ENCODE data around the gene NAT9.

Gene NAT9

GRCh38 chr17:74768763-74769114 is 7.4 kb downstream of the NAT9 start:
- H3K27ac ChIP-seq (ENCODE audit: extremely low read depth, low read depth, low read length), result no peak overlapping the region
- no peaks in the 10 kb centered on the region for H3K4me1 ChIP-seq (ENCODE audit: control insufficient read depth, insufficient read depth, low read length)
- TF ChIP-seq ZNF629 (tag by site-specific recombination; IDR thresholded peaks at IDR 0.05) (no peak), ZNF510 (tag by site-specific recombination; IDR thresholded peaks at IDR 0.05; ENCODE audit: insufficient replicate concordance) (no peak), ZNF292 (tag by site-specific recombination; IDR thresholded peaks at IDR 0.05; ENCODE audit: borderline replicate concordance, low read depth) (no peak), ZNF19 (tag by site-specific recombination; IDR thresholded peaks at IDR 0.05; ENCODE audit: low read depth) (no peak), ZNF518A (tag by site-specific recombination; conservative IDR thresholded peaks at IDR 0.05; ENCODE audit: low read depth) (no peak), ZNF654 (tag by site-specific recombination; IDR thresholded peaks at IDR 0.05; ENCODE audit: low read depth) (no peak), ZNF521 (tag by site-specific recombination; IDR thresholded peaks at IDR 0.05) (no peak), ZEB2 (tag by site-specific recombination; IDR thresholded peaks at IDR 0.05) (no peak)
- TF ChIP-seq, protein P1, sequence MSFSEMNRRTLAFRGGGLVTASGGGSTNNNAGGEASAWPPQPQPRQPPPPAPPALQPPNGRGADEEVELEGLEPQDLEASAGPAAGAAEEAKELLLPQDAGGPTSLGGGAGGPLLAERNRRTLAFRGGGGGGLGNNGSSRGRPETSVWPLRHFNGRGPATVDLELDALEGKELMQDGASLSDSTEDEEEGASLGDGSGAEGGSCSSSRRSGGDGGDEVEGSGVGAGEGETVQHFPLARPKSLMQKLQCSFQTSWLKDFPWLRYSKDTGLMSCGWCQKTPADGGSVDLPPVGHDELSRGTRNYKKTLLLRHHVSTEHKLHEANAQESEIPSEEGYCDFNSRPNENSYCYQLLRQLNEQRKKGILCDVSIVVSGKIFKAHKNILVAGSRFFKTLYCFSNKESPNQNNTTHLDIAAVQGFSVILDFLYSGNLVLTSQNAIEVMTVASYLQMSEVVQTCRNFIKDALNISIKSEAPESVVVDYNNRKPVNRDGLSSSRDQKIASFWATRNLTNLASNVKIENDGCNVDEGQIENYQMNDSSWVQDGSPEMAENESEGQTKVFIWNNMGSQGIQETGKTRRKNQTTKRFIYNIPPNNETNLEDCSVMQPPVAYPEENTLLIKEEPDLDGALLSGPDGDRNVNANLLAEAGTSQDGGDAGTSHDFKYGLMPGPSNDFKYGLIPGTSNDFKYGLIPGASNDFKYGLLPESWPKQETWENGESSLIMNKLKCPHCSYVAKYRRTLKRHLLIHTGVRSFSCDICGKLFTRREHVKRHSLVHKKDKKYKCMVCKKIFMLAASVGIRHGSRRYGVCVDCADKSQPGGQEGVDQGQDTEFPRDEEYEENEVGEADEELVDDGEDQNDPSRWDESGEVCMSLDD (tag by site-specific recombination; IDR thresholded peaks at IDR 0.05), result no peak
- TF ChIP-seq, protein P2, sequence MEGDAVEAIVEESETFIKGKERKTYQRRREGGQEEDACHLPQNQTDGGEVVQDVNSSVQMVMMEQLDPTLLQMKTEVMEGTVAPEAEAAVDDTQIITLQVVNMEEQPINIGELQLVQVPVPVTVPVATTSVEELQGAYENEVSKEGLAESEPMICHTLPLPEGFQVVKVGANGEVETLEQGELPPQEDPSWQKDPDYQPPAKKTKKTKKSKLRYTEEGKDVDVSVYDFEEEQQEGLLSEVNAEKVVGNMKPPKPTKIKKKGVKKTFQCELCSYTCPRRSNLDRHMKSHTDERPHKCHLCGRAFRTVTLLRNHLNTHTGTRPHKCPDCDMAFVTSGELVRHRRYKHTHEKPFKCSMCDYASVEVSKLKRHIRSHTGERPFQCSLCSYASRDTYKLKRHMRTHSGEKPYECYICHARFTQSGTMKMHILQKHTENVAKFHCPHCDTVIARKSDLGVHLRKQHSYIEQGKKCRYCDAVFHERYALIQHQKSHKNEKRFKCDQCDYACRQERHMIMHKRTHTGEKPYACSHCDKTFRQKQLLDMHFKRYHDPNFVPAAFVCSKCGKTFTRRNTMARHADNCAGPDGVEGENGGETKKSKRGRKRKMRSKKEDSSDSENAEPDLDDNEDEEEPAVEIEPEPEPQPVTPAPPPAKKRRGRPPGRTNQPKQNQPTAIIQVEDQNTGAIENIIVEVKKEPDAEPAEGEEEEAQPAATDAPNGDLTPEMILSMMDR (tag by site-specific recombination; IDR thresholded peaks at IDR 0.05), result no peak
- no peaks in the 10 kb centered on the region for H3K9me3 ChIP-seq (ENCODE audit: control insufficient read depth, insufficient read depth, low read depth, low read length)
- no peak overlapping the region for H3K4me3 ChIP-seq (ENCODE audit: low read depth, low read length)
- ChIA-PET POLR2A (interaction anchor here (1.3 kb wide), 1 partner anchor 9 kb away, joined by 5 read pairs; no protein-coding TSS in a partner anchor), CTCF (interaction anchor here (0.7 to 2.9 kb wide), 3 partner anchors 22 to 64 kb away, joined by 4 to 15 read pairs (median 10); no protein-coding TSS in a partner anchor)
- H3K36me3 ChIP-seq (ENCODE audit: control insufficient read depth in 2 of 2, insufficient read depth in 1 of 2, low read length in 2 of 2), result peaks cover 3 to 69% of the 10 kb centered on the region in 2 experiments; a peak in 2 of 3 replicates

DNA sequence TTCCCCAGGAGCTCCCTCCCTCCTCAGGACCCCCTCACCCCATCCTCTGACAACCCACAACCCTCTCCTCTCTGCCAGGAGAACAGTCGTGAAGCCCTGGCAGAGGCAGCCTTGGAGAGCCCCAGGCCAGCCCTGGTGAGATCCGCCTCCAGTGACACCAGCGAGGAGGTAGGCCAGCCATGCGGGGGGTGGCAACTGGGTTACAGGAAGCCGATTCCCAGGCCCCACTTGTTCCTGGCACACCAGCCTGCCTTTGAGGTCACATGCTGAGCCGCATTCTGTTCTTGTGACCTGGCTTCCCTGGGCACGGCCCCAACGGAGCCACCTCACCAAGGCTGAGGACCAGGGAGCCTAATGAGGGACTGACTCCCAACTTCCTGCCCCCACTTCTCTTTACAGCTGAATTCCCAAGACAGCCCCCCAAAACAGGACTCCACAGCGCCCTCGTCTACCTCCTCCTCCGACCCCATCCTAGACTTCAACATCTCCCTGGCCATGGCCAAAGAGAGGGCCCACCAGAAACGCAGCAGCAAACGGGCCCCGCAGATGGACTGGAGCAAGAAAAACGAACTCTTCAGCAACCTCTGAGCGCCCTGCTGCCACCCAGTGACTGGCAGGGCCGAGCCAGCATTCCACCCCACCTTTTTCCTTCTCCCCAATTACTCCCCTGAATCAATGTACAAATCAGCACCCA is 7.9 kb downstream of the NAT9 start:
- ChIA-PET POLR2A (interaction anchor here (1.9 kb wide), 1 partner anchor 8 kb away, joined by 12 read pairs; the partner anchor contains the start of gene NAT9), CTCF (interaction anchor here (0.7 to 2.6 kb wide), 2 partner anchors 24 to 65 kb away, joined by 4 to 12 read pairs; no protein-coding TSS in a partner anchor)
- H3K27ac ChIP-seq (ENCODE audit: extremely low read depth, low read depth, low read length), result no peak overlapping the region
- no peak overlapping the region for H3K4me3 ChIP-seq (ENCODE audit: low read depth, low read length)
- H3K4me1 ChIP-seq (ENCODE audit: control insufficient read depth, insufficient read depth, low read length), result no peaks in the 10 kb centered on the region
- peaks cover 3 to 64% of the 10 kb centered on the region in 2 experiments; a peak in 2 of 3 replicates for H3K36me3 ChIP-seq (ENCODE audit: control insufficient read depth in 2 of 2, insufficient read depth in 1 of 2, low read length in 2 of 2)
- TF ChIP-seq ZBTB48 (tag by site-specific recombination; IDR thresholded peaks at IDR 0.05), result peak; percentile 23; the same call in 1 of the 2 replicates
- TF ChIP-seq, protein P3, sequence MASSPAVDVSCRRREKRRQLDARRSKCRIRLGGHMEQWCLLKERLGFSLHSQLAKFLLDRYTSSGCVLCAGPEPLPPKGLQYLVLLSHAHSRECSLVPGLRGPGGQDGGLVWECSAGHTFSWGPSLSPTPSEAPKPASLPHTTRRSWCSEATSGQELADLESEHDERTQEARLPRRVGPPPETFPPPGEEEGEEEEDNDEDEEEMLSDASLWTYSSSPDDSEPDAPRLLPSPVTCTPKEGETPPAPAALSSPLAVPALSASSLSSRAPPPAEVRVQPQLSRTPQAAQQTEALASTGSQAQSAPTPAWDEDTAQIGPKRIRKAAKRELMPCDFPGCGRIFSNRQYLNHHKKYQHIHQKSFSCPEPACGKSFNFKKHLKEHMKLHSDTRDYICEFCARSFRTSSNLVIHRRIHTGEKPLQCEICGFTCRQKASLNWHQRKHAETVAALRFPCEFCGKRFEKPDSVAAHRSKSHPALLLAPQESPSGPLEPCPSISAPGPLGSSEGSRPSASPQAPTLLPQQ (tag by site-specific recombination; IDR thresholded peaks at IDR 0.05), result peak; percentile 53
- TF ChIP-seq ZNF274 (IDR thresholded peaks at IDR 0.05; ENCODE audit: low read length), result no peak
- no peak for TF ChIP-seq ZNF274 (tag by site-specific recombination; IDR thresholded peaks at IDR 0.05; ENCODE audit: borderline replicate concordance)
- peak; percentile 34 for TF ChIP-seq GLIS1 (tag by site-specific recombination; IDR thresholded peaks at IDR 0.05)
- TF ChIP-seq GLIS2 (tag by site-specific recombination; IDR thresholded peaks at IDR 0.05), result peak; percentile 21; the same call in 1 of the 2 replicates
- TF ChIP-seq ZFP69B (tag by site-specific recombination; IDR thresholded peaks at IDR 0.05), result 0 out of 2 replicates have a peak, but pooled peaks have one; percentile 30
- no peaks in the 10 kb centered on the region for H3K9me3 ChIP-seq (ENCODE audit: control insufficient read depth, insufficient read depth, low read depth, low read length)
